Caco-2 (cell line): ENCODE data around the gene COL20A1. TPM values are rescaled to one million over a fixed set of nuclear protein-coding genes. Genes with fewer than 3 reads are reported as not detected.

Experiments used
- BruUV-seq: library from RNA; stranded (reverse); fragments of 400-500 nt; replicated peaks from 2 replicates; lab custom pipeline; 2021; lab: Mats Ljungman, UMichigan
- CTCF ChIA-PET: fragments of 300-600 bp; sonication (Branson Sonifier 250); formaldehyde crosslinking; loops from one replicate; lab custom pipeline; 2022; ENCODE audit warnings: antibody characterized with exemption; lab: Charles Lee
- POLR2A ChIA-PET: fragments of 300-600 bp; sonication (Branson Sonifier 250); formaldehyde crosslinking; loops from one replicate; lab custom pipeline; 2022; ENCODE audit warnings: antibody characterized with exemption; lab: Charles Lee
- DNase-seq, 2 experiments: peaks; one replicate each; pipeline versions ENCODE4 v3.0.0 to v3.0.0-alpha.2; 2020 to 2022
- H3K27me3 ChIP-seq: replicated peaks from 2 replicates; pipeline ENCODE4 v1.6.0; 2011; ENCODE audit warnings: low read length; ENCODE audit not compliant: control insufficient read depth, insufficient read depth
- H3K36me3 ChIP-seq: 2 replicates; pipeline ENCODE4 v1.5.1; 2011; ENCODE audit warnings: low read length; ENCODE audit not compliant: control insufficient read depth, insufficient read depth
- H3K4me1 ChIP-seq: fragments of 250-450 bp; sonication (Bioruptor Pico); 2 replicates; pipeline ENCODE4 v1.5.1; 2020; ENCODE audit warnings: mild to moderate bottlenecking
- H3K4me3 ChIP-seq: 2 replicates; pipeline ENCODE4 v1.5.1; 2011; ENCODE audit warnings: low read depth, mild to moderate bottlenecking, control low read depth, low read length
- H3K9me3 ChIP-seq: fragments of 250-450 bp; sonication (Bioruptor Pico); 2 replicates; pipeline ENCODE4 v1.5.1; 2020; ENCODE audit warnings: mild to moderate bottlenecking, moderate library complexity
- H3K27ac Mint-ChIP-seq: one replicate; pipeline ENCODE4 v1.8.0; 2022; ENCODE audit warnings: mixed read lengths; ENCODE audit not compliant: unreplicated experiment
- H3K27me3 Mint-ChIP-seq: one replicate; pipeline ENCODE4 v1.8.0; 2022; ENCODE audit warnings: mixed read lengths; ENCODE audit not compliant: insufficient read depth, unreplicated experiment
- H3K36me3 Mint-ChIP-seq: one replicate; pipeline ENCODE4 v1.8.0; 2022; ENCODE audit warnings: mild to moderate bottlenecking, mixed read lengths; ENCODE audit not compliant: insufficient read depth, unreplicated experiment
- H3K4me1 Mint-ChIP-seq: one replicate; pipeline ENCODE4 v1.8.0; 2022; ENCODE audit warnings: low read depth, mixed read lengths; ENCODE audit not compliant: unreplicated experiment
- H3K4me3 Mint-ChIP-seq: one replicate; pipeline ENCODE4 v1.8.0; 2022; ENCODE audit warnings: mild to moderate bottlenecking, moderate library complexity, mixed read lengths; ENCODE audit not compliant: unreplicated experiment
- H3K9me3 Mint-ChIP-seq: one replicate; pipeline ENCODE4 v1.8.0; 2022; ENCODE audit warnings: mixed read lengths; ENCODE audit not compliant: unreplicated experiment
- CTCF ChIP-seq, 2 experiments: fragments of 200-600 bp in 1 of 2; IDR thresholded peaks; 1 replicate in 1 of 2; 2 replicates in 1 of 2; pipeline versions ENCODE4 v1.5.1 to v1.8.0; 2011 to 2022; ENCODE audit warnings: antibody characterized with exemption in 1 of 2, control low read depth in 1 of 2, inconsistent platforms in 1 of 2, low read depth in 1 of 2, low read length in 1 of 2, mild to moderate bottlenecking in 1 of 2, moderate library complexity in 1 of 2; ENCODE audit not compliant: insufficient read depth in 1 of 2, severe bottlenecking in 1 of 2, unreplicated experiment in 1 of 2
- intact Hi-C: fragments of 100-400 bp; cut with micrococcal nuclease; formaldehyde crosslinking; loops from one replicate; pipeline ENCODE4 v1.10.0; 2022; ENCODE audit not compliant: unreplicated experiment
- total RNA-seq: library from RNA; stranded (reverse); gene quantifications from 2 replicates; pipeline ENCODE4 v1.2.3, GENCODE V29; 2022

COL20A1 gene
- total RNA-seq, 1 experiment from 2014 or later = 0.27 TPM

GRCh38 chr20:63359937-63360849 is 67.2 kb downstream of the COL20A1 start:
- H3K36me3 Mint-ChIP-seq = peaks cover 4% of the 10 kb centered on the region
- Histone ChIP-seq H3K27me3 (no peaks in the 10 kb centered on the region), H3K36me3 (no peaks in the 10 kb centered on the region), H3K4me3 (no peak overlapping the region), H3K9me3 (peaks cover 6% of the 10 kb centered on the region; the same call in 1 of the 2 replicates), H3K4me1 (peaks cover 20% of the 10 kb centered on the region)
- H3K4me1 Mint-ChIP-seq = peaks cover 15% of the 10 kb centered on the region
- intact Hi-C loops = no loop called here
- no peaks in the 10 kb centered on the region for H3K27me3 Mint-ChIP-seq
- peak overlapping the region; percentile 29 for H3K27ac Mint-ChIP-seq
- POLR2A ChIA-PET = no interaction called here
- no TSS peak for BruUV-seq
- H3K4me3 Mint-ChIP-seq = no peak overlapping the region
- DNase-seq = no peak
- CTCF ChIA-PET = interaction anchor here (0.6 kb wide), 1 partner anchor 178 kb away, joined by 5 read pairs; no protein-coding TSS in a partner anchor
- TF ChIP-seq CTCF (IDR thresholded peaks at IDR 0.05; ENCODE audit: insufficient read depth in 1 of 2, low read depth in 1 of 2, low read length in 1 of 2, severe bottlenecking in 1 of 2, unreplicated experiment in 1 of 2) = no peak
- no peaks in the 10 kb centered on the region for H3K9me3 Mint-ChIP-seq

GRCh38 chr20:63360850-63361518 is 68.0 kb downstream of the COL20A1 start, which contains the start of gene CHRNA4:
Gene CHRNA4, minus strand, starts transcription at chr20:63361349. Its CDS starts 184 bp downstream, at chr20:63361165.
- Mint-ChIP-seq H3K27me3 (no peaks in the 10 kb centered on the region), H3K27ac (peak within 1 kb of the TSS; percentile 29), H3K36me3 (peaks cover 4% of the 10 kb centered on the region), H3K4me1 (peaks cover 15% of the 10 kb centered on the region), H3K4me3 (no peak within 1 kb of the TSS), H3K9me3 (no peaks in the 10 kb centered on the region)
- Histone ChIP-seq H3K36me3 (no peaks in the 10 kb centered on the region), H3K27me3 (no peaks in the 10 kb centered on the region), H3K9me3 (peaks cover 4% of the 10 kb centered on the region; the same call in 1 of the 2 replicates), H3K4me1 (peaks cover 20% of the 10 kb centered on the region), H3K4me3 (no peak within 1 kb of the TSS)
- intact Hi-C loops = no loop called here
- POLR2A ChIA-PET = no interaction called here
- DNase-seq = no peak
- CTCF ChIA-PET = no interaction called here
- BruUV-seq = no TSS peak
- TF ChIP-seq CTCF (IDR thresholded peaks at IDR 0.05; ENCODE audit: insufficient read depth in 1 of 2, low read depth in 1 of 2, low read length in 1 of 2, severe bottlenecking in 1 of 2, unreplicated experiment in 1 of 2) = no peak
